ENCODE data around the gene ZNF592.

Gene ZNF592, protein sequence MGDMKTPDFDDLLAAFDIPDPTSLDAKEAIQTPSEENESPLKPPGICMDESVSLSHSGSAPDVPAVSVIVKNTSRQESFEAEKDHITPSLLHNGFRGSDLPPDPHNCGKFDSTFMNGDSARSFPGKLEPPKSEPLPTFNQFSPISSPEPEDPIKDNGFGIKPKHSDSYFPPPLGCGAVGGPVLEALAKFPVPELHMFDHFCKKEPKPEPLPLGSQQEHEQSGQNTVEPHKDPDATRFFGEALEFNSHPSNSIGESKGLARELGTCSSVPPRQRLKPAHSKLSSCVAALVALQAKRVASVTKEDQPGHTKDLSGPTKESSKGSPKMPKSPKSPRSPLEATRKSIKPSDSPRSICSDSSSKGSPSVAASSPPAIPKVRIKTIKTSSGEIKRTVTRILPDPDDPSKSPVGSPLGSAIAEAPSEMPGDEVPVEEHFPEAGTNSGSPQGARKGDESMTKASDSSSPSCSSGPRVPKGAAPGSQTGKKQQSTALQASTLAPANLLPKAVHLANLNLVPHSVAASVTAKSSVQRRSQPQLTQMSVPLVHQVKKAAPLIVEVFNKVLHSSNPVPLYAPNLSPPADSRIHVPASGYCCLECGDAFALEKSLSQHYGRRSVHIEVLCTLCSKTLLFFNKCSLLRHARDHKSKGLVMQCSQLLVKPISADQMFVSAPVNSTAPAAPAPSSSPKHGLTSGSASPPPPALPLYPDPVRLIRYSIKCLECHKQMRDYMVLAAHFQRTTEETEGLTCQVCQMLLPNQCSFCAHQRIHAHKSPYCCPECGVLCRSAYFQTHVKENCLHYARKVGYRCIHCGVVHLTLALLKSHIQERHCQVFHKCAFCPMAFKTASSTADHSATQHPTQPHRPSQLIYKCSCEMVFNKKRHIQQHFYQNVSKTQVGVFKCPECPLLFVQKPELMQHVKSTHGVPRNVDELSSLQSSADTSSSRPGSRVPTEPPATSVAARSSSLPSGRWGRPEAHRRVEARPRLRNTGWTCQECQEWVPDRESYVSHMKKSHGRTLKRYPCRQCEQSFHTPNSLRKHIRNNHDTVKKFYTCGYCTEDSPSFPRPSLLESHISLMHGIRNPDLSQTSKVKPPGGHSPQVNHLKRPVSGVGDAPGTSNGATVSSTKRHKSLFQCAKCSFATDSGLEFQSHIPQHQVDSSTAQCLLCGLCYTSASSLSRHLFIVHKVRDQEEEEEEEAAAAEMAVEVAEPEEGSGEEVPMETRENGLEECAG (N-terminal part only)

DNA sequence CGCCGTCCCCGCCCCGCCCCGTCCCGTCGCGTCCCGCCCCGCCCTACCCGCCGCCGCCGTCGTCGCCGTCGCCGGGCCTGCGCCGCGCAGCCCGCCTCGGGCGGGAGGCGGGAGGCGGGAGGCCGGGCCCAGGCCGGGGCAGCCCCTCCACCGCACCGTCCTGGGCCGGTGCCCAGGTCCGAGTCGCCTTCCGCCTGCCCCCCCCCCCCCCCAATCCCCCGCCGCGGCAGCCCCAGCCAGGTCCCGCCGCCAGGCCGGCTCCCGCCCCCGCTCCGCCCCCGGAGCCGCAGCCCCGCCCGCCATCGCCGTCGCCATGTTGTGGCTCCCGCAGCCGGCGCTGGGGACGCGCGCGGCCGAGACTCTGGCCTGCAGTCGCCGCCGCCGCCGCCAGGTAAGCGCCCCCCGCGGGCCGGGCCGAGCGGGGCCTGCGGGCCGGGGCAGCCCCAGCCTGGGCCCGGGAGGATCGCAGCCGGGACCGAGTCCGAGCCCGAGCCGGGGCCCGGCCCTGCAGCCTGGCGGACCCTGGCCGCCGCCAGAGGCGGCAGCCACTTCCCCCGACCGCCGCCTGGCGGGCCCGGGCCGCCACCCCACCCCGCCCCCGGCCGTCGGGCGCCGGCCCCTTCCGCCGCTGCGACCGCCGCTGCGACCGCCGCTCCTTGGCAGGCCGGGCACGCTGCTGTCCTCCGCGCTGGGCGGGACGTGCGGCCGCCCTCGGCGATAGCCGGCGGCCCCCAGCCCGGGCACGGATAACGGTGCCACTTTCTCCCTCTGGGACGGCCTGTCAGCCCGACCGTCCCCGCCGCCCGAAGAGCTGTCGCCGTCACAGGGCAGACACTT lies at the start of gene ZNF592:
Gene ZNF592, plus strand, starts transcription at position 319 of the 837 bp plus-strand sequence. CDS start 34,084 bp downstream, outside the sequence.
- in situ Hi-C loops (cut with MboI; ENCODE audit: low sequenced_read_pairs), result no loop called here
- Histone ChIP-seq H3K4me1 (peaks cover 26% of the 10 kb centered on the region), H3K27me3 (ENCODE audit: low read depth) (no peaks in the 10 kb centered on the region), H3K4me3 (peak within 1 kb of the TSS; percentile 65), H3K36me3 (replicated peaks) (no peaks in the 10 kb centered on the region), H3K9me3 (no peaks in the 10 kb centered on the region)
- DNase-seq (ENCODE audit: low spot score in 2 of 2), result peak; percentile 80 to 90

DNA sequence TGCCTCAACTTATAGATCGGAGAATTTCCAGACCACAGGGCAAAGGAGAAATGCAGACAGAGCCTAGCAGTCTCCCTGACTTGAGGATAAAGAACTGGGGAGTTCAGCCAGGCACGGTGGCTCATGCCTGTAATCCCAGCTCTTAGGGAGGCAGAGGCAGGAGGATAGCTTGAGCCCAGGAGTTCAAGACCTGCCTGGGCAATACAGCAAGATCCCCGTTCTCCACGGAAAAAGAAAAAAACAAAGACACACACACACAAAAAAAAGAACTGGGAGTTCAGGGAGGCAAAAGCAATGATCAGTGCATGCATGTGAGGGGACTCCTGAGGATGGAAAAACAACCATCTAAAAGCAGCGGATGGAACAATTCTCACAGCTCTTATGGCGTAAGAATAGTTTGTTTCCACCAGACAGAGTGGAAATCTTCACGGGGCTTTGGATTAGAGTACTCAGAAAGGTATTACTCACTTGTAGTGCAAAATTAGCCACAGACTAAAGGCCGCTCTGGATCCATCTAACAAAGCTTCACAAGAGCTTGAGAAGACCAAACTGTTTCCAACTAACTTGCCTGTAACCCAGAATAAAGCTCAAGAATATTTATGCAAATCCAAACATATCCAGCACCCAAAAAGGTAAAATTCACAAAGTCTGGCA lies 48.7 kb upstream of the ZNF592 start:
- H3K4me1 ChIP-seq, result no peaks in the 10 kb centered on the region
- no peaks in the 10 kb centered on the region for H3K27me3 ChIP-seq (ENCODE audit: low read depth)
- 0 out of 2 replicates have a peak, but pooled peaks cover 10% of the 10 kb centered on the region for H3K36me3 ChIP-seq (replicated peaks)
- no peak overlapping the region for H3K4me3 ChIP-seq
- DNase-seq (ENCODE audit: low spot score in 2 of 2), result no peak
- H3K9me3 ChIP-seq, result no peaks in the 10 kb centered on the region
- in situ Hi-C loops (cut with MboI; ENCODE audit: low sequenced_read_pairs), result no loop called here

DNA sequence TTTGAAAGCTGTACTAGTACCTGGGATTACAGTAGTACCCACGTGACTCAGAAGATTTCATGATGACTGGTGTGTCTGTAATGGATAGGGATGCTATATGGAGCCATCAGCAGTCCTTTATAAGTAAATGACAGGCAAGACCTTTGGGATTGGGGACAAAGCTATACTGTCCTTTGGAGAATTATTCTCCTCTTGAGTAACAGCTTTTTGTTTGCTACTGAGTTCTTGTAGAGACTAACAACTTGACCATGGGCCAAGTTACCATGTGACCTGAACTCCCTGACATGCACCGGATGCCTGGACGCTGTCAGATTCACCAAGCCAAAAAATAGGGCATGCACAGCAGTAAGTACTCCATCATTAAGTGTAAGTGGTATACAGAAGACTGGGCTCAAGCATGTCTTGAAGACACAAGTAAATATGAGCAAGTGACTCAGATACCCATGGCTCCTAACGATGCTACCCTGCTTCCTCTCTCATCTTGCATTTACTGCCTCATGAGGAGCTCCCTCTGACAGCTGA lies 45.4 kb upstream of the ZNF592 start:
- in situ Hi-C loops (cut with MboI; ENCODE audit: low sequenced_read_pairs), result no loop called here
- Histone ChIP-seq H3K27me3 (ENCODE audit: low read depth) (no peaks in the 10 kb centered on the region), H3K9me3 (no peaks in the 10 kb centered on the region), H3K4me1 (no peaks in the 10 kb centered on the region), H3K36me3 (replicated peaks) (peaks cover 29% of the 10 kb centered on the region), H3K4me3 (no peak overlapping the region)
- no peak for DNase-seq (ENCODE audit: low spot score in 2 of 2)

DNA sequence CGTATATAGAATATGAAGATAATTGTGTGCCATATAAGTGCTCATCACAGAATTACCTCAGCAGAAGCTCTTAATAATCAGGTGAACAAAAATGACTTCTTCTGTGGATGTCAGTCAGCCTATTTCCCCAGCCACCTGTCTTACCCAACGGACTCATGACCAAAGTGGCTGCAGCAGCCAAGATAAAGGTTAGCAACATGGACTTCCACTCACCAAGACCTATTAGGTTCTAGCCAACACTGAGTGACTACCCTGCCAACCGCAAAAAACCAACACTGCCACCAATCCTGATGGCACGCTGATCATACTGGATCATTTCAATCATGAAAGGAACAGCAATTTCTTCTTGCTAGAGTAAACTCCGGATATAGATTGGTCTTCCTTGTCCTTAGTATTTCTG lies 44.6 kb upstream of the ZNF592 start:
- no peaks in the 10 kb centered on the region for H3K9me3 ChIP-seq
- H3K36me3 ChIP-seq (replicated peaks), result peaks cover 36% of the 10 kb centered on the region
- no peak for DNase-seq (ENCODE audit: low spot score in 2 of 2)
- H3K27me3 ChIP-seq (ENCODE audit: low read depth), result no peaks in the 10 kb centered on the region
- in situ Hi-C loops (cut with MboI; ENCODE audit: low sequenced_read_pairs), result no loop called here
- no peak overlapping the region for H3K4me3 ChIP-seq
- H3K4me1 ChIP-seq, result no peaks in the 10 kb centered on the region

DNA sequence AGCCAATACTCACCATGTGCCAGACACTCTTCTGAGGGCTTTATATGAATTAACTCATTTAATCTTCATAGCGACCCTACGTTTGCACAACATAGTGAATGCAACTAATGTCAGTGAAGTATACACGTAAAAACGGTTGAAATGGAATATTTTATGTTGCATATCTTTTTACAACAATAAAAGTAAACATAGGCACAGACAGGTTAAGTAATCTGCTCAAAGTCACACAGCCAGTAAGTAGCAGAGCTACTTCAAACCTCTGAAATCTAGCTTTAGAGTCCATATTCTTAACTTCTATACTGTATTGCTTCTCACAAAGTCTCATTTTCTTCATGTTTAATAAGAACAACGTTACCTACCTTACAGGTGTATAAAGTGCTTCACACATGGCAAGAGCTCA lies 34.0 kb upstream of the ZNF592 start:
- Histone ChIP-seq H3K36me3 (replicated peaks) (peaks cover 38% of the 10 kb centered on the region), H3K9me3 (no peaks in the 10 kb centered on the region), H3K27me3 (ENCODE audit: low read depth) (no peaks in the 10 kb centered on the region), H3K4me1 (peaks cover 15% of the 10 kb centered on the region), H3K4me3 (peak overlapping the region; percentile 89)
- no peak for DNase-seq (ENCODE audit: low spot score in 2 of 2)
- in situ Hi-C loops (cut with MboI; ENCODE audit: low sequenced_read_pairs), result no loop called here

DNA sequence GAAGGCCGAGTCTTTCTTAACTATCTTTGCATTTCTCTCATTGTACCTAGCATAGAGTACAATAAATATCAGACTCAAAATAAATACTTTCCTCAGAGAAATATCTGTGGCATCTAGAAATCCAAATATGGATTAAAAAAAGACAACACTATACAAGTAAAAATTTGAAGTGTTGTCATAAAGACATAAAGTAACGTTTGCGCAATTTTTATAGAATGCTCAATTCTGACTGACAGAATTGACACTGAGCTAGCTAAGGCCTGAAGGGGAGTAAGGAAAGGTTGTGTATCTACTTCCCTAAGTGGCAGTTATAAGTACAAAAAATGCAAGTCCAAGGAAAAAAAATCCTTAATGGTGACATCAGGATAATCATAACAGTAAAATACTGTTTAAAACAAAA lies 33.6 kb upstream of the ZNF592 start:
- H3K27me3 ChIP-seq (ENCODE audit: low read depth), result no peaks in the 10 kb centered on the region
- H3K36me3 ChIP-seq (replicated peaks), result peaks cover 33% of the 10 kb centered on the region
- in situ Hi-C loops (cut with MboI; ENCODE audit: low sequenced_read_pairs), result no loop called here
- H3K4me3 ChIP-seq, result peak overlapping the region; percentile 89
- peaks cover 15% of the 10 kb centered on the region for H3K4me1 ChIP-seq
- DNase-seq (ENCODE audit: low spot score in 2 of 2), result no peak
- no peaks in the 10 kb centered on the region for H3K9me3 ChIP-seq

DNA sequence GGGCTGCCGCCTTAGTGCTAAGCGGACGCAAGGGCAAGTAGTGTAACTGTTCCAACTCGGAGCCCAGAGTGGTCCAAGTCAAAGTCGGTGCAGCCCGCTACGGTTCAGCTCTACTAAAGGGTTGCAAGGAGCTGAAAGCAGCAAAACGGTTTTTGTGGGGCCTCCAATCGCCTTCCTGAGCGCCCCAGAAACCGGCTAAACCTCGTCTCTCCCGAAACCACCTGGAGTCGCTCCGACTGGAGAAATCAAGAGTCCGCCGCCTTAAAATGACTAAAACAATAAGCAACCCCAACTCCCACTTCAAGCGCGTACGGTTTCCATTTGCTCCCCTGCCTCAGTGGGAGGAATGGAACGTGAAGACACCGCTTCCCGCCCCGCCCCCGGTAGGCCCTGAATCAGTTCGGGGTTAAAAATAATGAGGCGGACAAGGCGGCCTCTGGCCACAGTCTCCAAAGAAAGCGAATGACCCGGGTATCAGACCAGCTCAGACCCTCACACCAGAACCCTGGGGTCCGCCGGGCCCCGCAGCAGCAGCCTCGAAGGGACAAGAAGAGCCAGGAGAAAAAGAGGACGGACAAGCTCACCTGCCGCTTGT lies 32.9 kb upstream of the ZNF592 start:
- Histone ChIP-seq H3K4me1 (peaks cover 15% of the 10 kb centered on the region), H3K9me3 (no peaks in the 10 kb centered on the region), H3K27me3 (ENCODE audit: low read depth) (no peaks in the 10 kb centered on the region), H3K36me3 (replicated peaks) (peaks cover 28% of the 10 kb centered on the region), H3K4me3 (peak overlapping the region; percentile 89)
- in situ Hi-C loops (cut with MboI; ENCODE audit: low sequenced_read_pairs), result no loop called here
- peak; percentile 52 to 65 for DNase-seq (ENCODE audit: low spot score in 2 of 2)

DNA sequence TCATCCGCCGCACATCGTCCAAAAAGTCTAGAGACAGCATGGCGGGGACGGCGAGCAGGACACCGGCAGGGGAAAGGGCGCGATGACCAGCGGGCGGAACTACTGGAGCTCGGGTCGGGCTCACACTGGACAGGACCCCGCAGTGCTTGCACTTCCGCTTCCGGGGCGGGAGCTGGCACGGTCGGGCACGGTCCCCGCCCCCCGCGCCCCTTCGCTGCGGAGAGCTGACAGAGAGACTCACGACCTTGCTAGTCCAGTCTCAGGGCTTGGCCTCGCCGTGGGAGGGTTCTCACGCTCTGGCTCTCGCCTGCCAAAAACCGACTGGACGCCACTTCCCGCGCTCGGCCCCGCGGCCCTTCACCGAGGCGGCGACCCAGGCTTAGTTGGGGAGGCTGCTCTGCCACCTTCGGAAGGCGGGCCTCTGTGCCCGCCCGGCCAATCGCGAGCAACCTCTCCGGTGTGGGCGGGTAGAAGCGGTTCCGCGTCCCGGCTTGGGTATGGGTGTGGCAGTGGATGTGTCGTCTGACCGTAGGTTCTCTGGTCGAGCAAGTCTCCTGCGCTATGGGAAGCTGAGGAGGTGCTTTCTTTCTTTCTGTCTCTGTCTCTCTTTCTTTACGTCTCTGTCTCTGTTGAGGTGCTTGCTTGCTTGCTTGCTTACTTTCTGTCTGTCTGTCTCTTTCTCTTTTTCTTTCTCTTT lies 32.2 kb upstream of the ZNF592 start, which contains the start of gene SEC11A:
Gene SEC11A, minus strand, starts transcription at position 104 of the 697 bp plus-strand sequence. Its CDS starts 64 bp downstream, at position 40.
- Histone ChIP-seq H3K9me3 (no peaks in the 10 kb centered on the region), H3K4me3 (peak within 1 kb of the TSS; percentile 89), H3K36me3 (replicated peaks) (peaks cover 22% of the 10 kb centered on the region), H3K4me1 (peaks cover 15% of the 10 kb centered on the region), H3K27me3 (ENCODE audit: low read depth) (no peaks in the 10 kb centered on the region)
- in situ Hi-C loops (cut with MboI; ENCODE audit: low sequenced_read_pairs), result no loop called here
- peak; percentile 99 to 100 for DNase-seq (ENCODE audit: low spot score in 2 of 2)

DNA sequence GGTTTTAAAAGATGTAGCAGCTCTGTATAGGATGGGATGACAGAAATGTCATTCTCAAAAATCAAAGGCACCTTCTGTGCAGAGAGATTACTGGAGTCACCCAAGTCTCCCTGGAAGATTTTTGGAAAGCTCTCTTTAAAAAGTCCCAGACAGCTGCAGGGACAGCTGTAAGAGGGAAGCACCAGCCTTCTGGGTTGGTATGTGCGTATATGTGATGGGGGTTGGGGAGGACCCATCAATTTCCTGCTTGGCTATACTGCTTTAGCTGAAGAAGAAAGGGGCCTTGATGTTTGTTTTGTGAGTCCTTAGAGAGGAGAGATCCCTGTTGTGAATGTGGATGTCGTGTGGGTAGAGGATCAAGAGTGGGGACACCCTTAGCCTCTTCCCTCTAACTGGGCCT lies 27.0 kb upstream of the ZNF592 start:
- in situ Hi-C loops (cut with MboI; ENCODE audit: low sequenced_read_pairs), result no loop called here
- H3K4me1 ChIP-seq, result peaks cover 3% of the 10 kb centered on the region
- no peaks in the 10 kb centered on the region for H3K9me3 ChIP-seq
- no peaks in the 10 kb centered on the region for H3K36me3 ChIP-seq (replicated peaks)
- H3K4me3 ChIP-seq, result no peak overlapping the region
- no peak for DNase-seq (ENCODE audit: low spot score in 2 of 2)
- no peaks in the 10 kb centered on the region for H3K27me3 ChIP-seq (ENCODE audit: low read depth)

DNA sequence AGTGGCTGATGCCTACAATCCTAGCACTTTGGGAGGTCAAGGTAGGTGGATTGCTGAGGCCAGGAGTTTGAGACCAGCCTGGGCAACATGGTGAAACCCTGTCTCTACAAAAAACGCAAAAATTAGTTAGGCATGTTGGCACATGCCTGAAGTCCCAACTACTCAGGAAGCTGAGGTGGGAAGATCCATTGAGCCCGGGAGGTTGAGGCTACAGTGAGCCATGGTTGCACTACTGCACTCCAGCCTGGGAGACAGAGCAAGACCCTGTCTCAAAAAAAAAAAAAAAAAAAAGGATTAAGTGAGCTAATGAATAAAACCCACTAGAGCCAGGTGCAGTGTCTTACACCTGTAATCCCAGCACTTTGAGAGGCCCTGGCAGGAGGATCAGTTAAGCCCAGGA lies 25.8 kb upstream of the ZNF592 start:
- H3K4me3 ChIP-seq, result no peak overlapping the region
- H3K36me3 ChIP-seq (replicated peaks), result no peaks in the 10 kb centered on the region
- DNase-seq (ENCODE audit: low spot score in 2 of 2), result no peak
- H3K27me3 ChIP-seq (ENCODE audit: low read depth), result no peaks in the 10 kb centered on the region
- H3K9me3 ChIP-seq, result no peaks in the 10 kb centered on the region
- in situ Hi-C loops (cut with MboI; ENCODE audit: low sequenced_read_pairs), result no loop called here
- H3K4me1 ChIP-seq, result no peaks in the 10 kb centered on the region

DNA sequence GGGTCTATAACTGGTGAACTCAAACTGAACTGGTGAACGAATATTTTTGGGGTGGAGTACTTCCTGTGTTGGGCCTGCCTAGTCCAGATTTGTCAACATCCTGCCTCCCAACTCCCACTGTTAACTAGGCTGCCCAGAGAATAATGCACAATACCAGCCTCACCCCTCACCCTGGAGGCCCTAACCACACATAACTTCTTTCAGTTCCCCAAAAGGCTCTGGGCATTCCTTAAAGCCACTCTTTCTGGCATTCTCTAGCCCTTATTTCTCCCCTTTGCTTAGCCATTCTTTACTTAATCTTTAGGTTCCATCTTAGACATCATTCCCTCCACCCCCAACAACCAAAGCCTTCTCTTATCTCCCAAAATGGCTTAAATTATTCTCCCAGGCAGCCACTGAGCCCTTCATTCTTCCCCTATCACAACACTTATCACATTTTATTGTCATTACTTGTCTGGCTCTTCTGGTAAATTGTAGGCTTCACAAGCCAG lies 23.3 kb upstream of the ZNF592 start:
- Histone ChIP-seq H3K4me3 (no peak overlapping the region), H3K36me3 (replicated peaks) (no peaks in the 10 kb centered on the region), H3K27me3 (ENCODE audit: low read depth) (no peaks in the 10 kb centered on the region), H3K4me1 (no peaks in the 10 kb centered on the region), H3K9me3 (no peaks in the 10 kb centered on the region)
- no peak for DNase-seq (ENCODE audit: low spot score in 2 of 2)
- in situ Hi-C loops (cut with MboI; ENCODE audit: low sequenced_read_pairs), result no loop called here

Data from HAP-1 (cell line).